Measurements from ENCODE around the gene EXOC2. TPM values are rescaled to one million over a fixed set of nuclear protein-coding genes. Genes with fewer than 3 reads are reported as not detected.
A peak's percentile ranks its signal among the peaks of the same experiment; 100 is the strongest.

EXOC2 gene, protein sequence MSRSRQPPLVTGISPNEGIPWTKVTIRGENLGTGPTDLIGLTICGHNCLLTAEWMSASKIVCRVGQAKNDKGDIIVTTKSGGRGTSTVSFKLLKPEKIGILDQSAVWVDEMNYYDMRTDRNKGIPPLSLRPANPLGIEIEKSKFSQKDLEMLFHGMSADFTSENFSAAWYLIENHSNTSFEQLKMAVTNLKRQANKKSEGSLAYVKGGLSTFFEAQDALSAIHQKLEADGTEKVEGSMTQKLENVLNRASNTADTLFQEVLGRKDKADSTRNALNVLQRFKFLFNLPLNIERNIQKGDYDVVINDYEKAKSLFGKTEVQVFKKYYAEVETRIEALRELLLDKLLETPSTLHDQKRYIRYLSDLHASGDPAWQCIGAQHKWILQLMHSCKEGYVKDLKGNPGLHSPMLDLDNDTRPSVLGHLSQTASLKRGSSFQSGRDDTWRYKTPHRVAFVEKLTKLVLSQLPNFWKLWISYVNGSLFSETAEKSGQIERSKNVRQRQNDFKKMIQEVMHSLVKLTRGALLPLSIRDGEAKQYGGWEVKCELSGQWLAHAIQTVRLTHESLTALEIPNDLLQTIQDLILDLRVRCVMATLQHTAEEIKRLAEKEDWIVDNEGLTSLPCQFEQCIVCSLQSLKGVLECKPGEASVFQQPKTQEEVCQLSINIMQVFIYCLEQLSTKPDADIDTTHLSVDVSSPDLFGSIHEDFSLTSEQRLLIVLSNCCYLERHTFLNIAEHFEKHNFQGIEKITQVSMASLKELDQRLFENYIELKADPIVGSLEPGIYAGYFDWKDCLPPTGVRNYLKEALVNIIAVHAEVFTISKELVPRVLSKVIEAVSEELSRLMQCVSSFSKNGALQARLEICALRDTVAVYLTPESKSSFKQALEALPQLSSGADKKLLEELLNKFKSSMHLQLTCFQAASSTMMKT
- 51.2 and 56.7 TPM in 2 replicates for total RNA-seq (2013; cell fraction: nucleolus; rRNA removed)
- total RNA-seq (2014; rRNA removed) (21.9 and 26.2 TPM in 2 replicates), total RNA-seq (2014; rRNA removed; fragmentation: Illumina TruSeq; extraction: Trizol) (22.0 and 22.3 TPM in 2 replicates), total RNA-seq (2021) (19.0 and 22.1 TPM in 2 replicates), polyA plus RNA-seq (2011; rRNA removed) (24.8 and 30.0 TPM in 2 replicates), polyA plus RNA-seq (2014; fragmentation: Illumina TruSeq; extraction: Trizol) (19.5 and 20.7 TPM in 2 replicates), polyA plus RNA-seq (2014; fragmentation: Nextera tagmentation; extraction: Ambion mirVana) (10 to 100 TPM in 1 of 2 experiments, 1 to 10 TPM in 1; 8.7 to 11.6 TPM), polyA plus RNA-seq (2014; rRNA removed) (12.8 and 15.6 TPM in 2 replicates), polyA plus RNA-seq (2016; fragmentation: Nextera tagmentation; extraction: Ambion mirVana) (10 to 100 TPM; 29.3 to 32.8 TPM), polyA minus RNA-seq (2011; rRNA and poly(A)+ RNA removed) (47.2 and 48.8 TPM in 2 replicates), Bru-seq, nascent RNA (percentile 70 among the genes with signal in this experiment), BruChase-seq, experiment 1, labeled RNA remaining after a 6-hour chase (percentile 67 among the genes with signal in this experiment), BruChase-seq, experiment 2, labeled RNA remaining after a 2-hour chase (percentile 65 among the genes with signal in this experiment)
- 8.7 TPM for polyA plus RNA-seq (2011; ENCODE audit: low read depth)
- 17.4 and 18.2 TPM in 2 replicates for polyA plus RNA-seq (2011; cell fraction: cytosol; rRNA removed)
- polyA plus RNA-seq (2011; cell fraction: nucleus; rRNA removed), result 17.1 and 19.3 TPM in 2 replicates
- 10.6 and 10.9 TPM in 2 replicates for polyA plus RNA-seq (2012)
- polyA minus RNA-seq (2011; cell fraction: cytosol; rRNA and poly(A)+ RNA removed), result 13.1 and 14.5 TPM in 2 replicates
- polyA minus RNA-seq (2011; cell fraction: nucleus; rRNA and poly(A)+ RNA removed), result 23.6 and 36.8 TPM in 2 replicates
- long read RNA-seq, experiment 1, full-length matches to known transcripts, result 5 of 22 reads
- long read RNA-seq, experiment 1, partial matches to known transcripts, result 6 of 22 reads
- long read RNA-seq, experiment 1, other reads (novel, unspliced or antisense), result 11 of 22 reads
- long read RNA-seq, experiment 2, full-length matches to known transcripts, result 12 of 72 reads
- long read RNA-seq, experiment 2, partial matches to known transcripts, result 35 of 72 reads
- long read RNA-seq, experiment 2, other reads (novel, unspliced or antisense), result 25 of 72 reads

DNA sequence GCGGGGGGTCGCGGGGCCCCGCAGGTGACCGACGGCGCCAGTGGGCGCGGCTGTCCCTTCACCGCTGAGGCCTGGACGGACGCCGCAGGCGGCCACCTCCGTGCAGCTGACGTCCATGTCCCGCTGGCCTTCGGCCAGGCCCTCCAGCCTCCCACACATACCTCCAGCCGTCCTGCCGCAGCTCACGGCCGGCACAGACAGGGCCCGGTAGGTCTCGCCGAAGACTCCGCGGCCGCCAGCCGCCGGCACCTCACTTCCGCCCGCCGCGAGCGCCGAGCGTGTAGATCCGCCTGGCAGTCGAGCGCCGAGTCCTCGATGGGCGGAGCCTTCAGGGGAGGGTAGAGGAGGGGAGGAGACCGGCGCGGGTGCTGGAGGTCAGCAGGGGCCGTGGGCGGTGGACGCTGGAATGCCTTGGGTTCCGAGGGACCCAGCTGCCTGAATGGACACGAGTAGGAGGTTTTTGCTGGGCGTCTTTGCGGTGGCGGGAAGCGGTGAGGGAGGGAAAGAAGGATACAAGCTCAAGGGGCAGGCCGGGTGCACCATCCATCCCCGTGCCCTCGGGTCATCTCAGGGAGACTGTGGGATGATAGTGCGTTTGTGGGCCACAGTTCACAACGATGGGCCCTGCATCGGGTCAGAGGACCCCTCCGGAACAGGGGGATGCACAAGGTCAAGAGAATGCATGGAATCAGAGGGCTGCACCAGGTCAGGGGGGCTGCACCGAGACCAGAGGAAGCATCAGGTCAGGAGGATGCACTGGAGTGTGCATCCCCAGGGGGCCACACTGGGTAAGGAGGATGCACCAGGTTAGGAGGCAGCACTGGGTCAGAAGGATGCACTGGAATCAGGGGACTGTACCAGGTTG, at the start of gene EXOC2:
EXOC2 (minus strand) TSS at position 282 of the 865 bp plus-strand sequence. CDS start 55,321 bp downstream, outside the sequence.
- no TSS peak for BruUV-seq (replicated peaks)
- peak within 1 kb of the TSS; percentile 94 for H2AFZ ChIP-seq (ENCODE audit: control insufficient read depth, low read depth, low read length)
- no peaks in the 10 kb centered on the region for H3K9me3 ChIP-seq (replicated peaks; ENCODE audit: control insufficient read depth, insufficient read depth, low read length)
- intact Hi-C loops (cut with micrococcal nuclease; ENCODE audit: unreplicated experiment) (no loop called here), in situ Hi-C loops (cut with MboI) (no loop called here)
- RAD21 ChIA-PET (ENCODE audit: unreplicated experiment), result no interaction called here
- peak within 1 kb of the TSS; percentile 76 for H3K4me3 ChIP-seq
- H3K27me3 ChIP-seq (replicated peaks in 1 of 2; ENCODE audit: control insufficient read depth in 2 of 2, insufficient read depth in 2 of 2, low read length in 1 of 2), result no peaks in the 10 kb centered on the region
- H4K20me1 ChIP-seq (ENCODE audit: control insufficient read depth, insufficient read depth), result no peaks in the 10 kb centered on the region
- peak within 1 kb of the TSS; percentile 99 for H3K4me2 ChIP-seq (ENCODE audit: control insufficient read depth, insufficient read depth)
- WGBS (ENCODE audit: insufficient coverage, insufficient replicate concordance, low lambda C conversion rate, missing lambda C conversion rate), result 3% methylated on average over 34 of the region's 63 CpGs
- peaks cover 30% of the 10 kb centered on the region for H3K79me2 ChIP-seq (ENCODE audit: control insufficient read depth, insufficient read depth, low read length)
- H3K4me1 ChIP-seq (ENCODE audit: control insufficient read depth, insufficient read depth, low read length), result no peaks in the 10 kb centered on the region
- FAIRE-seq, result peak; percentile 94
- SMC1A ChIA-PET (ENCODE audit: uncharacterized antibody, unreplicated experiment), result interaction anchor here (0.9 to 2.1 kb wide), 5 partner anchors 8 to 28 kb away, joined by 3 to 6 read pairs (median 4); no protein-coding TSS in a partner anchor
- peak; percentile 16 for DNase-seq (ENCODE audit: low read depth, low spot score)
- peak within 1 kb of the TSS; percentile 64 for H3K9ac ChIP-seq (ENCODE audit: control insufficient read depth, insufficient read depth, low read length)
- POLR2A ChIA-PET, result interaction anchor here (0.7 to 2.9 kb wide), 2 partner anchors 9 to 196 kb away, joined by 3 to 10 read pairs; no protein-coding TSS in a partner anchor
- CTCF ChIA-PET, result interaction anchor here (0.9 to 1.6 kb wide), 5 partner anchors 12 to 502 kb away, joined by 3 to 6 read pairs (median 4); no protein-coding TSS in a partner anchor
- peak within 1 kb of the TSS; percentile 61 for H3K27ac ChIP-seq (ENCODE audit: control insufficient read depth, insufficient read depth)
- ATAC-seq, result peak; percentile 95
- H3K36me3 ChIP-seq (ENCODE audit: control insufficient read depth in 2 of 2, insufficient read depth in 2 of 2, low read length in 1 of 2), result peaks cover 2 to 6% of the 10 kb centered on the region in 2 experiments; a peak in 2 of 4 replicates
- TF ChIP-seq WRNIP1 (IDR thresholded peaks at IDR 0.05; ENCODE audit: borderline replicate concordance, low read depth, low read length) (no peak), POLR2AphosphoS5 (IDR thresholded peaks at IDR 0.05; ENCODE audit: low read length) (peak; percentile 73; the same call in 1 of the 2 replicates), HCFC1 (IDR thresholded peaks at IDR 0.05; ENCODE audit: low read length) (peak; percentile 81), PAX8 (IDR thresholded peaks at IDR 0.05) (no peak), GABPA (IDR thresholded peaks at IDR 0.05; ENCODE audit: low read depth) (peak; percentile 85), SIX5 (IDR thresholded peaks at IDR 0.05; ENCODE audit: low read depth, low read length, severe bottlenecking) (peak; percentile 57)
- TF ChIP-seq, protein P1, sequence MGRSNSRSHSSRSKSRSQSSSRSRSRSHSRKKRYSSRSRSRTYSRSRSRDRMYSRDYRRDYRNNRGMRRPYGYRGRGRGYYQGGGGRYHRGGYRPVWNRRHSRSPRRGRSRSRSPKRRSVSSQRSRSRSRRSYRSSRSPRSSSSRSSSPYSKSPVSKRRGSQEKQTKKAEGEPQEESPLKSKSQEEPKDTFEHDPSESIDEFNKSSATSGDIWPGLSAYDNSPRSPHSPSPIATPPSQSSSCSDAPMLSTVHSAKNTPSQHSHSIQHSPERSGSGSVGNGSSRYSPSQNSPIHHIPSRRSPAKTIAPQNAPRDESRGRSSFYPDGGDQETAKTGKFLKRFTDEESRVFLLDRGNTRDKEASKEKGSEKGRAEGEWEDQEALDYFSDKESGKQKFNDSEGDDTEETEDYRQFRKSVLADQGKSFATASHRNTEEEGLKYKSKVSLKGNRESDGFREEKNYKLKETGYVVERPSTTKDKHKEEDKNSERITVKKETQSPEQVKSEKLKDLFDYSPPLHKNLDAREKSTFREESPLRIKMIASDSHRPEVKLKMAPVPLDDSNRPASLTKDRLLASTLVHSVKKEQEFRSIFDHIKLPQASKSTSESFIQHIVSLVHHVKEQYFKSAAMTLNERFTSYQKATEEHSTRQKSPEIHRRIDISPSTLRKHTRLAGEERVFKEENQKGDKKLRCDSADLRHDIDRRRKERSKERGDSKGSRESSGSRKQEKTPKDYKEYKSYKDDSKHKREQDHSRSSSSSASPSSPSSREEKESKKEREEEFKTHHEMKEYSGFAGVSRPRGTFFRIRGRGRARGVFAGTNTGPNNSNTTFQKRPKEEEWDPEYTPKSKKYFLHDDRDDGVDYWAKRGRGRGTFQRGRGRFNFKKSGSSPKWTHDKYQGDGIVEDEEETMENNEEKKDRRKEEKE (IDR thresholded peaks at IDR 0.05), result no peak
- TF ChIP-seq, protein P2, sequence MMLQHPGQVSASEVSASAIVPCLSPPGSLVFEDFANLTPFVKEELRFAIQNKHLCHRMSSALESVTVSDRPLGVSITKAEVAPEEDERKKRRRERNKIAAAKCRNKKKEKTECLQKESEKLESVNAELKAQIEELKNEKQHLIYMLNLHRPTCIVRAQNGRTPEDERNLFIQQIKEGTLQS (IDR thresholded peaks at IDR 0.05; ENCODE audit: borderline replicate concordance, extremely low read depth, low read depth, low read length), result no peak
